HG03025 (cell line): Measurements from ENCODE around the gene PTPRH.
"Not testable (repeated sequence)": the region's sequence is repeated elsewhere in the genome, so short reads cannot be mapped to it uniquely, and the experiment has no call there.

Experiments
- ATAC-seq: cut with Tn5 transposase; IDR thresholded peaks from one replicate; pipeline ENCODE4 v1.9.1; 2021; ENCODE audit warnings: mild to moderate bottlenecking, moderate library complexity; ENCODE audit not compliant: unreplicated experiment, low FRiP score

The PTPRH gene

GRCh38 chr19:55160128-55160985 lies 48.9 kb downstream of the PTPRH start:
- ATAC-seq = no peak

GRCh38 chr19:55158848-55159749 lies 50.2 kb downstream of the PTPRH start:
- no peak for ATAC-seq

GRCh38 chr19:55158423-55158822 lies 50.9 kb downstream of the PTPRH start:
- ATAC-seq = no peak

- ATAC-seq = no peak
Observed at GRCh38 chr19:55157064-55157908, 52.0 kb downstream of the PTPRH start, which contains the start of gene TNNI3. TSS of gene TNNI3 (minus strand) at chr19:55157732. CDS start at chr19:55157589, 143 bp downstream.

GRCh38 chr19:55156202-55157063 lies 52.9 kb downstream of the PTPRH start:
- no peak for ATAC-seq

GRCh38 chr19:55155784-55156183 lies 53.5 kb downstream of the PTPRH start:
- ATAC-seq = not testable (repeated sequence)

- no peak for ATAC-seq
Observed at GRCh38 chr19:55153652-55154264, 55.5 kb downstream of the PTPRH start.

- ATAC-seq = no peak
Observed at GRCh38 chr19:55152017-55152416, 57.3 kb downstream of the PTPRH start.

DNA sequence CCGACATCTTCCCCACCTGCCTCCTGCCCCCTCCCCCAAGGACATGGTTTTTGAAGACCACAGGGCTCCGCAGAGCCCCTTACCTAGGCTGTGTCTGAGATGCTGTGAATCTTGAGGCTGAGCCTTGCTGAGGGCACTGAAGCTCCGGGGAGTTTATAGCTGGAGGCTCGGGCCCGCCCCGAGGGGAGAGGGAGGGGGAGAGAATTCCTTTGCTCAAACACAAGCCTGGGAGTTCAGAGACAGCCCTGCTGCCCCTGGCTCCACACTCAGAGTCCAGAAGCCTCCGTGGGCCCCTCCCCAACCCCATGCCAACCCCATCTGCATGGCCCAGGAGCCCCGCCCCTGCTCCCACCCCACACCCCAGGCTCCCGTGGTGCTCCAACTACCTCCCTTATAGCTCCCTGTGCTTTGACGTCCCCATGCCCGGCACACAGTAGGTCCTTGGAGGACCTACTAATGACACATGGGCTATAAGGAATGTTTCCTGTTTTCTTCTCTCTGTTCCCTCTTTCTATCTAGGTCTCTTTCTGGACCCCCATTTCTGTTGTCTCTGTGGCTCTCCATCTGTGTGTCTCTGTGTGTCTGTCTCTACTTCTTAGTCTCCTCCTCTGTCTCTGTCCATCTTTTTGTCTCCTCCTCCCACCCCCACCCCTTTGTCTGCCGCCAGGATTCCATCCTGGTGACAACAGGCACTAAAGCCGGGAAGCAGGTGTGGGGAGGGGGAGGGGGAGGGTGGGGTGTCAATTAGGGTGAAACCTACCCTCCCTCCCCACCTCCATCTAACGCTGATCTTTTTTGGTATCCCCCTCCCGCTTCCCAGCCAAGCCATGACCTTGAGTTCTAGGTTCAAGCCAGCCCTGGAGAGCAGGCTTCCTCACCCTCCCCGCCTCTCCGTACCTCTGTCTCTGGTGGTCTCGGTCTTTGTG lies 60.0 kb downstream of the PTPRH start, which contains the start of gene TNNT1:
Gene TNNT1, minus strand, starts transcription at position 129 of the 926 bp plus-strand sequence. CDS start 2,049 bp downstream, outside the sequence.
- ATAC-seq = no peak

GRCh38 chr19:55147545-55148251 lies 61.6 kb downstream of the PTPRH start:
- no peak for ATAC-seq

DNA sequence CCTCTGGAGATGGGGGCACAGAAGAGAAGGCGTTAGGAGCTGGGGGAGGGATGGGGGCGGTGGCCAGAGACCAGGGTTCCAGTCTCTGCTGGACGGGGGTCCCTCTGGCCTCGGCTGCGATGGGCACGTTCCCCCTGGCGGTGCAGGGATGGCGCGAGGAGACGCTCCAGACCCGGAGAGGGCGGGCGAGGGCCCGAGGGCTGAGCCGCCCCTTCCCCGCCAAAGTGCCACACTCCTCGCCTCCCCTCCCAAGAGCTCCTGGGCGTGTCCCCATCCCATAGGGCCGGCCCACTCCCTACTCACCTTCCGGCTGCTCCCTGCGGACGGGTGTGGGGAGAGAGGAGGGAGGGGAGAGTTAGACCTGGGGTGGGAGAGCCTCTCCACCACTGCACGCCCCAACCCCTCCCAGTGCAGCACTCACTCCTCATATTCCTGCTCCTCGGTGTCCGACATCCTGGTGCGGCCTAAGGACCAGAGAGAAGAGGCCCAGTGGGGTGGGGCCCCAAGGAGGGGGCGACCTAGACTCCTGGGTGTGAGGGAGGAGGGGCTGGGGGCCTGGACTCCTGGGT lies 62.5 kb downstream of the PTPRH start:
- ATAC-seq = no peak

DNA sequence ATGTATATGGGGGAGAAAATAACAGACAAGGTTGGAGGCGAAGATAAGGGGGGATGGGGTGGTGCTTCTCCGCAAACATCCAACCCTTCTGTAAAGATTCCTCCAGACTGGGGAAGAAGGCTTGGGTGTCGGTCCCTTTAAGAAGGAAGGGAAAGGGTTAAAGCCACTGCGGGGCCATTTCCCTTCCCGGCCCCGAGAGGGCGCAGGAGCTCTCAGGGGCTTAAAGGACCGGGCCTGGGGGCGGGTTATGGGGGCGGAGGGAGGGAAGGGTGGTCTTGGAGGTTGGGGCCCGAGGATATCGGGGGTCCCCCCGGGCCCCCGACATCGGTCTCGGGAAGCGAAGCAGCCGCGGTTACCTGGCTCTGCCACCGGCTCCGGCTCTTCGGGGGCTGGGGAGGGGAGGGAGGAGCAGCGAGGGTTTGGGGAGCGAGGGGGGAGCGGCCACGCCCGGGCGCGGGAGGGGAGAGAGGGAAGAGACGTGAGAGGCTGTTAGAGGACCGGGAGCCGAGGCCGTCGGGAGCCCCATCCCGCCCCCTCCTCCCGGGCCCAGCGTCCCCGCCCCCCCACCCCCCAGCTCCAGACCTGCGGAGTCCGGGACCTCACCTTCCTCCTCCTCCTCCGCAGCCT lies 63.1 kb downstream of the PTPRH start:
- no peak for ATAC-seq

GRCh38 chr19:55145232-55145631 lies 64.1 kb downstream of the PTPRH start:
- ATAC-seq = no peak

DNA sequence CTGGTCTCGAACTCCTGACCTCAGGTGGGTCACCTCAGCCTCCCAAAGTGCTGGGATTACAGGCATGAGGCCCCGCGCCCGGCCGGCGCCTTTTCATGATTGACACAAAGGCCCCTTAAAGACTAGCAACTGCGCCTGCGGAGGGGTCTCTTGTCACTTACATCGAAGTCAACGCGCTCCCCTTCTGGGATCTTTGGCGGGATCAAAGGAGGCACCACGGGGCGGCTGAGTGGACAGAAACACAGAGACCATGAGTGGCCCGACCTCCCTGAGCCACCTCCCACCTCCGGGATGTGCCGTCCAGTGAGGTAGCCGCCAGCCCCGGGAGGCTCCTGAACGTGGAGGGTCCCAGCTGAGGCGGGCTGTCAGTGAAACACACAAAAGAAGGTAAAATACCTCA lies 67.6 kb downstream of the PTPRH start:
- ATAC-seq = no peak

GRCh38 chr19:55137915-55138314 lies 71.4 kb downstream of the PTPRH start:
- ATAC-seq = no peak

DNA sequence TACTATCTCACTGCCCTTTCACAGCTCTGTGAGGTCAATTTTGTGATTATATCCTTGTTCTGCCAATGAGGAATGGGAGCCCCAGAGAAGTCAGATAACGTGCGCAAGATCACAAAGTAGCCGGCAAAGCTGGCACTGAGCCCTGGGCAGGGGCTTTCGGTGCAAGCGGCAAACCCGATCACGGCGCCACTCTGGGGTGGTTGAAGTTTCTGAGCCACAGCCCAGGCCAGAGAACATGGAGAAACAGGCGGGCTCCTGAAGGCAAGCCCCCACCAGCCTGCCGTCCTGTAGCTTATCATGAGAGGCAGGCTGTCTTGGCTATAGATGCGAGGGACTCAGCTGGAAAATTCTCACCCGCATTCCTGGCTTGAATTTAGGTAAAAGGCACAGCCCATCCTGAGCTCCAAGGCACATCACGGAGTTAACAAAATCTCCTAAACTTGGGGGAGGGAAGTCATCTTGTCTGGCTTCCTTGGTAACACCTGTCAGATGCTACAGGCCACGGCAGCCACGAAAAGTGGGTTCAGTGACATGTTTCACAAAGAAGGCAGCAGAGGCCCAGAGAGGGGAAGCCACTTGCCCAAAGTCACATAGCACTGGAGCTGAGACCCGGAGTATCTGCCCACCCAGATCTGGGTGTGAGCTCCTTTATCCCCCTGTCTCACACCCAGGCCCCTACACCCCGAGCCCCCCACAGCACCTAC lies 72.8 kb downstream of the PTPRH start:
- ATAC-seq = no peak
